WTC11 (cell line): ENCODE results near the gene FMNL3. TPM values are rescaled to one million over a fixed set of nuclear protein-coding genes. Genes with fewer than 3 reads are reported as not detected.
A peak's percentile ranks its signal among the peaks of the same experiment; 100 is the strongest.

Experiments used
- ATAC-seq: fragments of 200-7000 bp; cut with Tn5 transposase; 2 replicates; pipeline ENCODE4 v1.10.0; 2021; ENCODE audit warnings: mild to moderate bottlenecking, moderate library complexity
- CTCF ChIA-PET: fragments of 300-600 bp; sonication (Branson Sonifier 250); formaldehyde crosslinking; loops from one replicate; lab custom pipeline; 2021; ENCODE audit warnings: antibody characterized with exemption; lab: Charles Lee
- POLR2A ChIA-PET: fragments of 350-600 bp; sonication (Branson Sonifier 250); formaldehyde crosslinking; loops from one replicate; lab custom pipeline; 2021; ENCODE audit warnings: antibody characterized with exemption; lab: Charles Lee
- DNase-seq: peaks from one replicate; pipeline ENCODE4 v3.0.0; 2021; ENCODE audit warnings: low spot score
- H3K27ac Mint-ChIP-seq: 2 replicates; pipeline ENCODE4 v1.8.0; 2021; ENCODE audit warnings: mixed read lengths
- H3K27me3 Mint-ChIP-seq: 2 replicates; pipeline ENCODE4 v1.8.0; 2021; ENCODE audit warnings: low read depth, mild to moderate bottlenecking, moderate library complexity, mixed read lengths
- H3K36me3 Mint-ChIP-seq: 2 replicates; pipeline ENCODE4 v1.8.0; 2021; ENCODE audit warnings: mixed read lengths
- H3K4me1 Mint-ChIP-seq: 2 replicates; pipeline ENCODE4 v1.8.0; 2022; ENCODE audit warnings: mixed read lengths
- H3K4me3 Mint-ChIP-seq: 2 replicates; pipeline ENCODE4 v1.8.0; 2021; ENCODE audit warnings: mild to moderate bottlenecking, moderate library complexity, mixed read lengths
- H3K9me3 Mint-ChIP-seq: 2 replicates; pipeline ENCODE4 v1.8.0; 2021; ENCODE audit warnings: mixed read lengths
- ATF2 ChIP-seq: sonication (generic); formaldehyde crosslinking; IDR thresholded peaks from 2 replicates; pipeline ENCODE4 v1.8.1; 2022; ENCODE audit warnings: low read depth, missing genetic modification reagents, borderline replicate concordance
- ATF6 ChIP-seq: sonication (generic); formaldehyde crosslinking; IDR thresholded peaks from 2 replicates; pipeline ENCODE4 v1.8.1; 2023; ENCODE audit warnings: mild to moderate bottlenecking, missing genetic modification reagents
- CDX4 ChIP-seq: fragments of 250-450 bp; sonication (Bioruptor Pico); IDR thresholded peaks from 2 replicates; pipeline ENCODE4 v1.9.0; 2021; ENCODE audit warnings: moderate library complexity, mild to moderate bottlenecking, inconsistent platforms, borderline replicate concordance
- CREB1 ChIP-seq: sonication (generic); formaldehyde crosslinking; IDR thresholded peaks from 2 replicates; pipeline ENCODE4 v1.8.0; 2023; ENCODE audit warnings: mild to moderate bottlenecking, missing genetic modification reagents
- E2F1 ChIP-seq: sonication (generic); formaldehyde crosslinking; IDR thresholded peaks from 2 replicates; pipeline ENCODE4 v1.8.0; 2022; ENCODE audit warnings: mild to moderate bottlenecking, missing genetic modification reagents
- FOXK1 ChIP-seq: sonication (generic); formaldehyde crosslinking; IDR thresholded peaks from 2 replicates; pipeline ENCODE4 v1.8.0; 2022; ENCODE audit warnings: mild to moderate bottlenecking, moderate library complexity, missing genetic modification reagents
- GRHL2 ChIP-seq: fragments of 250-450 bp; sonication (Bioruptor Pico); IDR thresholded peaks from 2 replicates; pipeline ENCODE4 v1.8.0; 2022; ENCODE audit warnings: mild to moderate bottlenecking, moderate library complexity; ENCODE audit not compliant: insufficient replicate concordance, severe bottlenecking
- MAX ChIP-seq: sonication (generic); formaldehyde crosslinking; IDR thresholded peaks from 2 replicates; pipeline ENCODE4 v1.8.0; 2022; ENCODE audit warnings: mild to moderate bottlenecking, missing genetic modification reagents
- NFYB ChIP-seq: sonication (generic); formaldehyde crosslinking; conservative IDR thresholded peaks from 2 replicates; pipeline ENCODE4 v1.8.0; 2022; ENCODE audit warnings: low read depth, missing genetic modification reagents
- USF1 ChIP-seq: sonication (generic); formaldehyde crosslinking; IDR thresholded peaks from 2 replicates; pipeline ENCODE4 v1.8.0; 2022; ENCODE audit warnings: mild to moderate bottlenecking, missing genetic modification reagents
- ZNF232 ChIP-seq: sonication (generic); formaldehyde crosslinking; IDR thresholded peaks from 2 replicates; pipeline ENCODE4 v1.8.0; 2022; ENCODE audit warnings: mild to moderate bottlenecking, missing genetic modification reagents
- ZNF423 ChIP-seq: fragments of 250-450 bp; sonication (Bioruptor Pico); IDR thresholded peaks from 2 replicates; pipeline ENCODE4 v2.1.2; 2022; ENCODE audit warnings: mild to moderate bottlenecking, moderate library complexity
- ZNF425 ChIP-seq: fragments of 250-450 bp; sonication (Bioruptor Pico); conservative IDR thresholded peaks from 2 replicates; pipeline ENCODE4 v1.9.0; 2021; ENCODE audit warnings: mild to moderate bottlenecking
- ZNF512 ChIP-seq: sonication (generic); formaldehyde crosslinking; IDR thresholded peaks from 2 replicates; pipeline ENCODE4 v1.8.1; 2022; ENCODE audit warnings: missing genetic modification reagents, borderline replicate concordance
- total RNA-seq: library from RNA; stranded (reverse); gene quantifications from 3 replicates; pipeline ENCODE4 v1.2.3, GENCODE V29; 2021

The FMNL3 gene
- total RNA-seq, 1 experiment from 2014 or later = 19.3 TPM

- ATAC-seq = no peak
These were observed 28.5 kb downstream of the FMNL3 start for GRCh38 chr12:49678711-49679110.

GRCh38 chr12:49675137-49675536 is 32.1 kb downstream of the FMNL3 start:
- no peak overlapping the region for H3K27ac Mint-ChIP-seq

More at GRCh38 chr12:49678711-49679110, 28.5 kb downstream of the FMNL3 start:
- H3K27ac Mint-ChIP-seq = no peak overlapping the region
- TF ChIP-seq GRHL2 (no peak), CREB1 (CRISPR knock-in tag) (no peak), ZNF232 (CRISPR knock-in tag) (no peak), USF1 (no peak), FOXK1 (no peak), E2F1 (no peak), ZNF425 (CRISPR knock-in tag) (no peak), ZNF512 (CRISPR knock-in tag) (no peak), ZNF423 (CRISPR knock-in tag) (no peak), ATF2 (CRISPR knock-in tag) (no peak)
- no peak overlapping the region for H3K4me3 Mint-ChIP-seq
- DNase-seq = no peak
- H3K9me3 Mint-ChIP-seq = no peaks in the 10 kb centered on the region
- peaks cover 16% of the 10 kb centered on the region for H3K4me1 Mint-ChIP-seq
- no peaks in the 10 kb centered on the region for H3K36me3 Mint-ChIP-seq
- ChIA-PET POLR2A (no interaction called here), CTCF (interaction anchor here (1.5 to 5.2 kb wide), 2 partner anchors 55 to 63 kb away, joined by 6 to 18 read pairs; partner anchors contain the start of genes PRPF40B and TMBIM6)
- H3K27me3 Mint-ChIP-seq = no peaks in the 10 kb centered on the region

More at GRCh38 chr12:49675137-49675536, 32.1 kb downstream of the FMNL3 start:
- ChIA-PET POLR2A (interaction anchor here (1.6 kb wide), 1 partner anchor 24 kb away, joined by 4 read pairs; no protein-coding TSS in a partner anchor), CTCF (interaction anchor here (0.6 to 4.3 kb wide), 11 partner anchors 14 to 66 kb away, joined by 3 to 29 read pairs (median 4); partner anchors contain the start of genes PRPF40B and TMBIM6)
- Mint-ChIP-seq H3K4me1 (peaks cover 30% of the 10 kb centered on the region), H3K27me3 (no peaks in the 10 kb centered on the region), H3K9me3 (no peaks in the 10 kb centered on the region), H3K4me3 (no peak overlapping the region), H3K36me3 (no peaks in the 10 kb centered on the region)
- ATAC-seq (peak; percentile 12; the same call in 1 of the 2 replicates), DNase-seq (no peak)
- TF ChIP-seq ATF6 (no peak), ZNF423 (CRISPR knock-in tag) (no peak), CDX4 (CRISPR knock-in tag) (no peak), NFYB (CRISPR knock-in tag) (no peak), E2F1 (no peak), MAX (CRISPR knock-in tag) (no peak)
- TF ChIP-seq, all 79 proteins: peak for 0
